Tongue (tissue), 2 donors: Measurements from ENCODE around the gene KIF26A. TPM values are rescaled to one million over a fixed set of nuclear protein-coding genes. Genes with fewer than 3 reads are reported as not detected.
"Not testable (repeated sequence)": the region's sequence is repeated elsewhere in the genome, so short reads cannot be mapped to it uniquely, and the experiment has no call there.

Experiments
- DNase-seq: peaks from one replicate; pipeline ENCODE4 v3.0.0-alpha.2; 2015
- total RNA-seq: library from RNA; depleted of rRNA; stranded (reverse); fragments of >200 nt; gene quantifications from one replicate; pipeline ENCODE4 v1.2.3, GENCODE V29; 2014

KIF26A gene
- total RNA-seq, 1 donor from 2014 or later = 14.0 TPM

- no peak for DNase-seq
Observed at GRCh38 chr14:104144453-104144790, 6.0 kb downstream of the KIF26A start.

- DNase-seq = no peak
Observed at GRCh38 chr14:104144911-104145825, 6.8 kb downstream of the KIF26A start.

GRCh38 chr14:104145826-104146601, 7.6 kb downstream of the KIF26A start:
- DNase-seq = no peak

DNA sequence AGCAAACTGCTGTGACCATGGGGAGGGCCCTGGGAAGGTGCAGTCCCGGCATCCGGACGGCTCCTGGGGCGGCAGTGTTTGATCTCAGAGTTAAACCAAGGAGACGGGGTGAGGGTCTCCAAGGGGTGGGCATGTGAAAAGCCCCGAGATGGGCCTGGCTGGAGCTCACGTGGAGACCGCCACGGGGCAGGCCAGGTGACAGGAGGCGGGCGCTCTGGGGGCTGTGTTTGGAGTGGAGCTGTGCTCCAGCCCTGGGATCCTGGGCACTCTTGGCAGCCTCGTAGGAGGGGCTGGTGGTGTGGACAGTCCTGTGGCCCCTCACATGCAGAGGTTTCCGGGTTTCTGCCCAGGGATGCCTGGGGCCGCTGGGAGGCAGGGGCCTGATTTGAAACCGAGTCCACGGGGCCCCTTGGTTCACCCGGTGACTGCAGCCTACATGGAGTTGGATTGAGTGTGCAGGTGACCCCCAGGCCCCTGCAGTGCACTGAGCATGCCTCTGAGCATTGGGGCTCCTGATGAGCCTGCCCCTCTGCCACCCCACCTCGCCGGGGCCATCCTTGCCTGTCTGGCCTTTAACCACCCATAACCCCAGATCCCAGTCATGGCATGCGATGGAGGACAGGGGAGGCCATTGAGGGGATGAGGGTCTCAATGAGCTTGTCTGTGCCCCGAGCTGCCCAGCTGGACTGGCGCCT, 8.4 kb downstream of the KIF26A start:
- DNase-seq = no peak

GRCh38 chr14:104147346-104148125, 9.1 kb downstream of the KIF26A start:
- no peak for DNase-seq

- DNase-seq = no peak
Observed at GRCh38 chr14:104148433-104149277, 10.3 kb downstream of the KIF26A start.

GRCh38 chr14:104149278-104149595, 10.8 kb downstream of the KIF26A start:
- no peak for DNase-seq

DNA sequence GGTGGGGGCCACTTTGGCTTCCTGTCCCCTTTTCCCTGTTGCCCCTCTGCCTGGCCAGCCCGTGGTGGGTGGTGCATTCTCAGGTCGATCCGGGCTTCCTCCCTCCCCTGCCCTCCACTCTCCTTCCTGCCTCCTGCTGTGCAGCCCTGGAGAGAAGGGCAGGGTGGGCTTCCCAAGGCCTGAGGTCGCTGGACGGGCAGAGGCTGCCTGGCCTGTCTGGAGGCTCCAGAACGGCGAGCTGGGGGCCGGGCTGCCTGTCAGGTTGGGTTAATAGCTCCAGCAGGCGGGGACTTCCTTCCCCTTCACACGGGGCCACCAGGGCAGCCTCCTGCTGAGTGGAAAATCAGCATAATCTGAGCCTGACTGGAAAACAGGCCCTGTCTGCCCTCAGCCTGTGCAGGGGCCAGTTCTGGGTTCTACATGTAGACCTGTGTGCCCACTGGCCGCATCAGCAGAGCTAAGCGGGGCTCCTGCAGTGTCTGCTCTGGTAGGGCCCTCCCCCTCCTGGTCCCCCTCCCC, 11.3 kb downstream of the KIF26A start:
- peak; percentile 51 for DNase-seq

- DNase-seq = peak; percentile 82
Observed at GRCh38 chr14:104150136-104151025, 12.0 kb downstream of the KIF26A start.

- no peak for DNase-seq
Observed at GRCh38 chr14:104151026-104151381, 12.6 kb downstream of the KIF26A start.

GRCh38 chr14:104151566-104152245, 13.3 kb downstream of the KIF26A start:
- no peak for DNase-seq

GRCh38 chr14:104152246-104152575, 13.8 kb downstream of the KIF26A start:
- DNase-seq = no peak

DNA sequence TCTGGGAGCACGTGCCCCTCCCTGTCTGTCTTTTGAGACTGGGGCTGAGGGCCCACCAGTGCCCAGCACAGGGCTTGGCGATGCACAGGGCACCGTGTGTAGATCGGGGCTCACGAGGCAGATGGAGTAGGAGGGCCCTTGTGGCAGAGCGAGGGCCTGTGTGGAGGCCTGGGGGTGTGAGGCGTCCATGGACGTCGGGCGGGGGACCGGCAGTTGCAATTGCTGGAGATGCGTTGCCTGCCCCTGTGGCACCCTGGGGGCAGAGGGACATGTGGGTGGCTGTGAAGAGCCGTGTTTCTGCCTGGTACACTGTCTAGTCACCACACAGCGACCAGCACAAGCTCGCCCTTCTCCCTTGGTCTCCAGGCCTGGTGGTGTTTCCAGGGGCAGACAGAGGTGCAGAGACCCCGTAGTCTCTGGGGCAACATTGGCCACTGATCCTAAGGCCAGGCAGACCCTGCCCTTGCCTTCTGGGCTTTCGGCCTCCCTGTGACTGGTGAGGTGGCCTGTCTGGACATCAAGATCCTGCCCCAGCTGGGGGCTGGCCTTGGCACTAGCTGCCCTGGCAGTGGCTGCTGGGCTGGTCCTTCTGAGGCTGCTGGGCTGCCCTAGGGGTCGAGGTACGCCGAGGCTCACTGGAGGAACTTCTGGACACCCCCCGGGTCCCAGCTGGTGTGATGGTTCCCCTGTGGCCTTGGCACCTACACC, 14.5 kb downstream of the KIF26A start:
- no peak for DNase-seq

DNA sequence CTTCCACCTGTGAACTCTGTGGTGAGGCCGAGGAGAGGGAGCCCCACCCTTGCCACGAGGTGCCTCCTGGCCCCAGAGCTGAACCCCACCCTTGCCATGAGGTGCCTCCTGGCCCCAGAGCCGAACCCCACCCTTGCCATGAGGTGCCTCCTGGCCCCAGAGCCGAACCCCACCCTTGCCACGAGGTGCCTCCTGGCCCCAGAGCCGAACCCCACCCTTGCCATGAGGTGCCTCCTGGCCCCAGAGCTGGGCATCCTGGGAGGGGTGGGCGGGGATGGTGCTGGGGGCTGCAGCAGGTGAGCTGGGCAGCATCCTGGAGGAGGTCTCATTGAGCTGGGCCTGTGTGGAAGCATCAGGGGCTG, 15.0 kb downstream of the KIF26A start:
- DNase-seq = not testable (repeated sequence)

- no peak for DNase-seq
Observed at GRCh38 chr14:104154246-104154645, 15.9 kb downstream of the KIF26A start.

- DNase-seq = no peak
Observed at GRCh38 chr14:104155513-104155912, 17.1 kb downstream of the KIF26A start.

GRCh38 chr14:104156142-104156541, 17.8 kb downstream of the KIF26A start:
- DNase-seq = no peak

DNA sequence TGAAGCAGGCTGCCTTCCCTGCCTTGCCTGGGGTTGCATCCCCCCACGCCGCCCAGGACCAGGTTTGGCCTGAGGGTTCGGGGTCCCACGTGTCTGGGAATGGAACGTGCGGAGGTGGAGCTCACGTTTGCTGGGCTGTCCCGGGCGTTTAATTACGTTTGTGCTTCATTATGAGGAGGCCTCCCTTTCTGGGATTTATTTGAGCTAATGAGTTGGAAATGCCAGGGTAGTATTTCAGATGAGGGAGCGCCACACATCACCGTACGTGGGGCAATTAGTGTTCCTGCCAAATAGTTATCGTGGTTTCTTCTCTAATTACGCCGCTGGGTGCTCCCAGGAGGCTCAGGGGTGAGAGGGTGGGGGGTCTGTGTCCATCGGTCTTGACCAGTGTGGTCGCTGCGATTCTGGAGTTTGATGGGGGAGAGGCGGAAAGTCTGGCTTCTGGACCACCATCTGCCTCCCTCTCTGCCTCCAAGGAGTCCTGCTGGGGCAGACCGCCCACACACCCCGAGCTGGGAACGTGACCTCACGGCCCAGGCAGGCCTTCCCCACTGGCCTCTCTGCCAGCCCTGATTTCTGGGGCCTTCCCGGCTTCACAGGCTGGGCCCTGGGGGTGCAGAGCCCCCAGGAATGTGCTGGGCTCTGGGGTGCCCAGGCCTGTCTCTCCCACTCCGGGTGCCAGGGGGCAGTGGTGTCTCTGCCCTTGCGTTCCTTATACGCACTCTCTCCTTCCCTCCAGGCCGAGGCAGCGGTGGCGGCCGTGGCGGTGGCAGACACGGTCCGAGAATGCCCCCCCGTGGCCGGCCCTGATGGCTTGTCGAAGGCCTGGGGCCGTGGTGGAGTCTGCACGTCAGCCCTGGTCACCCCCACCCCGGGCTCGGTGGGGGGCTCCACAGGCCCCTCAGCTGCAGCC, 18.9 kb downstream of the KIF26A start:
- DNase-seq = no peak
